Keratinocyte (primary cell): Measurements from ENCODE around the gene C13orf42.

Source experiments
- CTCF ChIP-seq, 3 experiments: IDR thresholded peaks in 1 of 3; conservative IDR thresholded peaks in 1 of 3; optimal IDR thresholded peaks in 1 of 3; 2 replicates in 2 of 3; 3 replicates in 1 of 3; pipeline versions ENCODE3 to v1.5.1; 2011; ENCODE audit warnings: low read length in 3 of 3, mild to moderate bottlenecking in 3 of 3, moderate library complexity in 2 of 3, control low read depth in 1 of 3, inconsistent platforms in 1 of 3; ENCODE audit not compliant: insufficient read depth in 2 of 3; ENCODE audit errors: extremely low read depth in 1 of 3
- EZH2 ChIP-seq: IDR thresholded peaks from one replicate; pipeline ENCODE4 v1.6.1; 2012; ENCODE audit warnings: inconsistent platforms, mild to moderate bottlenecking, low read length, moderate library complexity

GRCh38 chr13:51125495-51126226 is 14.6 kb upstream of the C13orf42 start:
- TF ChIP-seq CTCF (optimal IDR thresholded peaks at IDR 0.05 in 1 of 3, IDR thresholded peaks at IDR 0.05 in 1 of 3, conservative IDR thresholded peaks at IDR 0.05 in 1 of 3; ENCODE audit: extremely low read depth in 1 of 3, insufficient read depth in 2 of 3, low read length in 3 of 3) (peak; percentile 83 to 91 (median 89)), EZH2 (no peak)
